Naive thymus-derived CD8-positive, alpha-beta T cell (primary cell): ENCODE data around the gene EDARADD. TPM values are rescaled to one million over a fixed set of nuclear protein-coding genes. Genes with fewer than 3 reads are reported as not detected.
"Not testable (repeated sequence)": the region's sequence is repeated elsewhere in the genome, so short reads cannot be mapped to it uniquely, and the experiment has no call there.

Experiments used
- ATAC-seq, 2 donors: fragments of 150-1000 bp; cut with Tn5 transposase in 1 of 2; sonication (Bioruptor Pico), chemical (Tn5 transposase) in 1 of 2; 1 replicate in 1 of 2; 2 replicates in 1 of 2; pipeline ENCODE4 v1.10.0; 2021; ENCODE audit warnings: mild to moderate bottlenecking in 2 of 2, moderate library complexity in 2 of 2
- POLR2A ChIA-PET: fragments of 350-600 bp; sonication (Branson Sonifier 250); formaldehyde crosslinking; loops from one replicate; lab custom pipeline; 2021; ENCODE audit warnings: antibody characterized with exemption; lab: Charles Lee
- DNase-seq, 10 donors: peaks; one replicate each; pipeline versions ENCODE4 v3.0.0 to v3.0.0-alpha.2; 2020 to 2022
- H3K27ac Mint-ChIP-seq, 10 donors: one replicate each; pipeline ENCODE4 v1.8.0; 2020 to 2022; ENCODE audit warnings: mild to moderate bottlenecking in 10 of 10, mixed read lengths in 10 of 10, moderate library complexity in 4 of 10, inconsistent platforms in 1 of 10
- H3K27me3 Mint-ChIP-seq, 5 donors: one replicate each; pipeline ENCODE4 v1.8.0; 2021 to 2022; ENCODE audit warnings: mixed read lengths in 5 of 5
- H3K36me3 Mint-ChIP-seq, 3 donors: one replicate each; pipeline ENCODE4 v1.8.0; 2020 to 2022; ENCODE audit warnings: mixed read lengths in 3 of 3, mild to moderate bottlenecking in 2 of 3, inconsistent platforms in 1 of 3
- H3K4me1 Mint-ChIP-seq, 4 donors: one replicate each; pipeline ENCODE4 v1.8.0; 2021 to 2022; ENCODE audit warnings: mixed read lengths in 4 of 4
- H3K4me3 Mint-ChIP-seq, 10 donors: one replicate each; pipeline ENCODE4 v1.8.0; 2020 to 2022; ENCODE audit warnings: mild to moderate bottlenecking in 10 of 10, mixed read lengths in 10 of 10, moderate library complexity in 6 of 10, inconsistent platforms in 1 of 10
- H3K9me3 Mint-ChIP-seq, 9 donors: one replicate each; pipeline ENCODE4 v1.8.0; 2020 to 2022; ENCODE audit warnings: mixed read lengths in 9 of 9, mild to moderate bottlenecking in 3 of 9, inconsistent platforms in 1 of 9, moderate library complexity in 1 of 9
- polyA plus RNA-seq, 3 donors: library from polyadenylated mRNA; unstranded; fragments of 300-500 nt; fragmentation: Illumina TruSeq; gene quantifications; one replicate each; pipeline ENCODE4 v1.2.3, GENCODE V29; 2021
- total RNA-seq, 8 experiments: library from RNA in 2 of 8; stranded (reverse) in 2 of 8; gene quantifications; one replicate each; pipeline ENCODE4 v1.2.3 and lab custom pipeline; 2021 to 2026

The EDARADD gene
- total and polyA plus RNA-seq, 5 experiments from 2014 or later = 0.20 to 2.5 (median 0.38) TPM

DNA sequence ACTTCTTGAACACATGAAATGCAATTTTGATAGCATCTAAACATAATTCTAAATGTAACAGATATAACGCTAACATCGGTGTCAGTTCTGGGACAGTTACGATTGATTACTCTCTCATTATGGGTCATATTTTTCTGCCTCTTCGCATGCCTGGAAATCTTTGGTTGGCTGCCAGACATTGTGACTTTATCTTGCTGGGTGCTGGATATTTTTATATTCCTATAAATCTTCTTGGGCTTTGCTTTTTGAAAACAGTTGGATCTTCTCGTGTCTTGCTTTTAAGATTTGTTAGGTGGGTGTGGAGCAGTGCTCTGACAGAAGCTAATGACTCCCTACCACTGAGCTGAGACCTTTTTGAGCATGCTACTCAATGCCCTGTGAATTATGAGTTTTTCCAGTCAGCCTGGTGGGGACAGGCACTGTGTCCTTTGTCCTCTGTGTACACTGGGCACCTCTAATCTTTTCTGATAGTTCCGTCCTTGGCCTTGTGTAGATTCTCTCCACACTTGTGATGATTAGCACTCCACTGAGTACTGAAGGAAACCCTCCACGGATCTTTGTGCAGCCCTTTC, 28.0 kb upstream of the EDARADD start:
- no peak overlapping the region for H3K27ac Mint-ChIP-seq
- ATAC-seq (no peak), DNase-seq (no peak)
- peaks cover 0 to 5% (median 2%) of the 10 kb centered on the region in 3 donors for H3K36me3 Mint-ChIP-seq
- POLR2A ChIA-PET = no interaction called here
- no peak overlapping the region for H3K4me3 Mint-ChIP-seq
- peaks cover 0 to 4% (median 0%) of the 10 kb centered on the region in 9 donors for H3K9me3 Mint-ChIP-seq
- no peaks in the 10 kb centered on the region for H3K4me1 Mint-ChIP-seq
- peaks cover 0 to 8% (median 4%) of the 10 kb centered on the region in 5 donors for H3K27me3 Mint-ChIP-seq

DNA sequence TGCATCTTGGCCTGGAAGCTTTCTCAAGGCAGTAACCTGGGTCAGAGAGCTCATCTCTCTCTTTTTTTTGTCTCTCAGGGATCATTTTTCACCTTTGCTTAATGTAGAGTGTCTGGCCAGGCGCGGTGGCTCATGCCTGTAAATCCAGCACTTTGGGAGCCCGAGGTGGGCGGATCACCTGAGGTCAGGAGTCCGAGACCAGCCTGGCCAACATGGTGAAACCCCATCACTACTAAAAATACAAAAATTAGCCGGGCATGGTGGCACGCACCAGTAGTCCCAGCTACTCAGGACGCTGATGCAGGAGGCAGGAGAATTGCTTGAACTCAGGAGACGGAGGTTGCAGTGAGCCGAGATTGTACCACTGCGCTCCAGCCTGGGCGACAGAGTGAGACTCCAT, 27.4 kb upstream of the EDARADD start:
- H3K4me3 Mint-ChIP-seq, POLR2A ChIA-PET: not testable (repeated sequence)

DNA sequence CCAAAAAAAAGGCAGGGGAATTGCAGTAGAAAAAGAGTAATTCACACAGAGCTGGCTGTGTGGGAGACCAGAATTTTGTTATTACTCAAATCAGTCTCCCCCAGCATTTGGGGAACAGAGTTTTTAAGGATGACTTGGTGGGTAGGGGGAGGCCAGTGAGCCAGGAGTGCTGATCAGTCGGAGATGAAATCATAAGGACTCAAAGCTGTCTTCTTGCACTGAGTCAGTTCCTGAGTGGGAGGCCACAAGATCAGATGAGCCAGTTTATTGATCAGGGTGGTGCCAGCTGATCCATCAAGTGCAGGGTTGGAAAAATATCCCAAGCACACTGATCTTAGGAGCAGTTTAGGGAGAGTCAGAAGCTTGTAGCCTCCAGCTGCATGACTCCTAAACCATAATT, 23.7 kb upstream of the EDARADD start:
- Mint-ChIP-seq H3K36me3 (peaks cover 0 to 5% (median 2%) of the 10 kb centered on the region in 3 donors), H3K9me3 (peaks cover 0 to 4% (median 0%) of the 10 kb centered on the region in 9 donors), H3K27me3 (peaks cover 0 to 6% (median 4%) of the 10 kb centered on the region in 5 donors), H3K27ac (no peak overlapping the region), H3K4me3 (no peak overlapping the region), H3K4me1 (peaks cover 0 to 5% (median 0%) of the 10 kb centered on the region in 4 donors)
- POLR2A ChIA-PET = no interaction called here
- DNase-seq (no peak), ATAC-seq (no peak)

More for the DNA sequence above, 27.4 kb upstream of the EDARADD start:
- DNase-seq, ATAC-seq, H3K27ac Mint-ChIP-seq, H3K27me3 Mint-ChIP-seq, H3K36me3 Mint-ChIP-seq, H3K4me1 Mint-ChIP-seq, H3K9me3 Mint-ChIP-seq: not testable (repeated sequence)

DNA sequence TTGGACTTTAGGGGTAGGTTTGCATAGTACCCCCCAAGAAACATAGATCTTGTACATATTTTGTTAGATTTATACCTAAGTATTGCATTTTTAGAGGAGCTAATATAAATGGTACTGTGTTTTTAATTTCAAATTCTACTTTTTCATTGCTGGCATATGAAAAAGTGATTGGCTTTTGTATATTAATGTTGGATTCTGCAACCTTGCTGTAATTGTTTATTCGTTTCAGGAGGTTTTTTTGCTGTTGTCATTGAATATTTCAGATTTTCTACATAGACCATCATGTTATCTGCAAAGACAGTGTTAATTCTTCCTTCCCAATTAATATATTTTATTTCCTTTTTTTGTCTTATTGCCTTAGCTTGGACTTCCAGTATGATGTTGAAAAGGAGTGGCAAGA, 23.0 kb upstream of the EDARADD start:
- Mint-ChIP-seq H3K4me1 (peaks cover 0 to 5% (median 0%) of the 10 kb centered on the region in 4 donors), H3K27ac (no peak overlapping the region), H3K4me3 (no peak overlapping the region), H3K36me3 (peaks cover 0 to 5% (median 2%) of the 10 kb centered on the region in 3 donors), H3K9me3 (peaks cover 0 to 4% (median 0%) of the 10 kb centered on the region in 9 donors), H3K27me3 (peaks cover 1 to 6% (median 2%) of the 10 kb centered on the region in 5 donors)
- no peak for ATAC-seq
- DNase-seq = no peak
- POLR2A ChIA-PET = no interaction called here

DNA sequence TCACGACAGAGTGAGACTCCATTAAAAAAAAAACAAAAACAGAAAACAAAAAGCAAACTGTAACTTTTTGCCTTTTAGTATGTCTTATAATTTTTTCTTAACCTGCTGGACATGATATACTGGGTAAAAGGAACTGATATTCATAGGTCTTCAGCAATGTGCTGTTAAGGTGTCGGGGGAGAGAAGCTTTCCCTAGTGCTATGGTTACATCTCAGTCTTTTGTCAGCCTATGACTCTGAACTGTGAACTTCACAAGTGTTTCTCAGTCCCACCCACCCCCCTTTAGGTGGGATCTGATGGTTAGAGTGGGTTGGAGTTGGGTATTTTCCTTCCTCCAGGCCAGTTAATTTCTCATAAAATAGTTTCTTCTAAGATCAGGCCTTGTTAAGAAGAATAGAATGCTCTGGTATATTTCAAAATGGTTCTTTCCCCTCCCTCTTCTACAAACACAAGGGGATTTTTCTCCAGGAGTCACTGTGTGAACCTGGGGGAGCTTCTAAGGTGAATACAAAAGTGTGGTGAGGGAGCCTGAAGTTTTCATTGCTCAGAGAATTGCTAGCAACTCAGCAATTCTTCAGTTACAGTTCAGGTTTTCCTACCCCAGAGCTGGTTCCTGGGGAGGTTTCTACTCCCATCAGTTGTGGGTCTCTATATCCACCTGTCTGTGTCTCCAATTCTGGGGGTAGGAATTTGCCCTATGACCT, 16.1 kb upstream of the EDARADD start:
- ATAC-seq = no peak
- peaks cover 0 to 5% (median 0%) of the 10 kb centered on the region in 4 donors for H3K4me1 Mint-ChIP-seq
- peaks cover 0 to 15% (median 0%) of the 10 kb centered on the region in 3 donors for H3K36me3 Mint-ChIP-seq
- H3K9me3 Mint-ChIP-seq = peaks cover 0 to 24% (median 17%) of the 10 kb centered on the region in 9 donors
- no peak overlapping the region for H3K4me3 Mint-ChIP-seq
- POLR2A ChIA-PET = no interaction called here
- H3K27me3 Mint-ChIP-seq = peaks cover 2 to 9% (median 7%) of the 10 kb centered on the region in 5 donors
- DNase-seq = no peak
- H3K27ac Mint-ChIP-seq = no peak overlapping the region

DNA sequence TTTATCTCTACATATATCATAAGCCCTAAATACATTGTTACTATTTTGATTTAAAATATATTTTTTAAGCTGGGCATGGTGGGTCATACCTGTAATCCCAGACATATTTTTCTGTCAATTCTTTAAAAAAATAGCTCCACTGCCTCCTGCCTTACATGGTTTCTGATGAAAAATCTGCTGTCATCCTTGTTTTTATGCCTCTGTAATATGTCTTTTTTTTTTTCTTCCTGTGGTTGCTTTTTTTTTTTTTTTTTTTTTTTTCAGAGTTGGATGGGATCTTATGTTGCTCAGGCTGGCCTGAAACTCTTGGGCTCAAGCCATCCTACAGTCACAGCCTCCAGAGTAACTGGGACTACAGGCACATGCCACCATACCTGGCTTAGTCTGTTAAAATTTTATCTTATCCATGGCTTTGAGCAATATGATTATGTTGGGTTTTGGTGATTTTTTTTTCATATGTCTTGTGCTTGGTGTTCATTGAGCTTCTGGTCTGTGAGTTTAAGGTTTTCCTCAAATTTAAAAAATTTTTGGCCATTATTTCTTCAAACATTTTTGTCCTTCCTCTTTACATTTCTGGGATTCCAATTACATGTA, 12.4 kb upstream of the EDARADD start:
- no peak overlapping the region for H3K27ac Mint-ChIP-seq
- H3K36me3 Mint-ChIP-seq = peaks cover 0 to 15% (median 0%) of the 10 kb centered on the region in 3 donors
- peaks cover 0 to 3% (median 1%) of the 10 kb centered on the region in 5 donors for H3K27me3 Mint-ChIP-seq
- H3K4me3 Mint-ChIP-seq = no peak overlapping the region
- peaks cover 0 to 25% (median 14%) of the 10 kb centered on the region in 9 donors for H3K9me3 Mint-ChIP-seq
- ATAC-seq (no peak), DNase-seq (no peak)
- POLR2A ChIA-PET = no interaction called here
- H3K4me1 Mint-ChIP-seq = no peaks in the 10 kb centered on the region

DNA sequence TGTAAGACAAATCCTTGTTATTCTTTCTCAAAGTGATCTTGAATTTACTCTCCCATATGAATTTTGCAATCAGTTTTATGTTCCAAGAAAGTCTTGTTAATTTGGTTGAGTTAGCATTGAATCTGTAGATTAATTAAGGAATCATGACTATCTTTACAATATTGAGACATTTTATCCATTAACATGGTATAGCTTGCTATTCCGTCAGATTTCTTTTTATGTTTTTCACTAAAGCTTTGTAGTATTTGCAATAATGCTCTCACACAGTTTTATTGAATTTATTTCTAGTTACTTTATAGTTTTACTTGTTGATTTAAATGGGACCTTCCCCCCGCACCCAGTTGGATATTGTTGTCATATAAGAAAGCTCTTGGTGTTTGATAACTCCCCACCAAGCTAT, 5.8 kb upstream of the EDARADD start:
- H3K27me3 Mint-ChIP-seq = peaks cover 10 to 18% (median 11%) of the 10 kb centered on the region in 5 donors
- no peak for ATAC-seq
- DNase-seq = no peak

DNA sequence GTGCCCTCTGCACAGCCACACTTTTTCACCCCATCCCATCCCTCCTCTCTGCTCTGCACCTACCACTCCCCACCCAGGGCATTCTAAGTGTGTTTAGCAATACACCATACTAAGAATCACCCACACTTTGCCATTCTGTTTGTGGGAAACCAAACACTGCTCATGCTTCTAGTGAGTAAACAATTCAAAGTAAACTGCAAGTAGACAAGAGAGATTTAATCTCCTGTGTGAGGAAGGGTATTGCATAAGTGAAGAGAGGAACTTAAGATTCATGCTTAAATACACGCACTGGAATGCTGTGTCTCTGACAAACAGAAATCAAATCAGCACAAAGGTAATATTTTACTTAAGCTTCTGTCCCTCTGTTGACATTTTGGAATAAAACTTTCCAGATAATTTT, 4.8 kb upstream of the EDARADD start:
- POLR2A ChIA-PET = no interaction called here
- Mint-ChIP-seq H3K9me3 (peaks cover 0 to 2% (median 0%) of the 10 kb centered on the region in 9 donors), H3K27me3 (peaks cover 15 to 25% (median 17%) of the 10 kb centered on the region in 5 donors), H3K36me3 (no peaks in the 10 kb centered on the region), H3K4me3 (no peak overlapping the region), H3K27ac (no peak overlapping the region), H3K4me1 (peaks cover 0 to 8% (median 4%) of the 10 kb centered on the region in 4 donors)
- no peak for DNase-seq
- ATAC-seq = no peak

More for the DNA sequence above, 5.8 kb upstream of the EDARADD start:
- no peak overlapping the region for H3K27ac Mint-ChIP-seq
- H3K4me3 Mint-ChIP-seq = no peak overlapping the region
- H3K9me3 Mint-ChIP-seq = peaks cover 0 to 2% (median 0%) of the 10 kb centered on the region in 9 donors
- no peaks in the 10 kb centered on the region for H3K4me1 Mint-ChIP-seq
- no peaks in the 10 kb centered on the region for H3K36me3 Mint-ChIP-seq
- POLR2A ChIA-PET = no interaction called here

DNA sequence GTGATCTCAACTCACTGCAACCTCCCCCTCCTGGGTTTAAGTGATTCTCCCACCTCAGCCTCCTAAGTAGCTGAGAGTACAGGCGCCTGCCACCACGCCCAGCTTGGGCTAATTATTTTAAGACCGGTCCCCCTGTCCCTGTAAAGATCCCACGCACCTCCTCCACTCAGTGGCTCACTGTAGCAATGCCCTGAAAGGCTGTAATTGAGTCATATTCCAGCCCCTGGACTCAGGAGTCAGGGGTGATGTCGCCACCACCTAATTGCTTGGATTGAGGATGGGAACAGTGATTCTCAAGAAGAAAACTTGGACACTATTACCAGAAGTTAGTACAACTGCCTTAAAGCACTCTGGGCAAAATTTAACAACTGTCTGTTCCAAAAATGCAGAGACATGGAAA, 3.1 kb upstream of the EDARADD start:
- peaks cover 22 to 32% (median 25%) of the 10 kb centered on the region in 5 donors for H3K27me3 Mint-ChIP-seq
- ATAC-seq (no peak), DNase-seq (no peak)
- no peak overlapping the region for H3K4me3 Mint-ChIP-seq
- H3K9me3 Mint-ChIP-seq = peaks cover 0 to 2% (median 0%) of the 10 kb centered on the region in 9 donors
- peaks cover 2 to 19% (median 12%) of the 10 kb centered on the region in 4 donors for H3K4me1 Mint-ChIP-seq
- H3K36me3 Mint-ChIP-seq = peaks cover 0 to 1% (median 0%) of the 10 kb centered on the region in 3 donors
- POLR2A ChIA-PET = no interaction called here
- no peak overlapping the region for H3K27ac Mint-ChIP-seq

DNA sequence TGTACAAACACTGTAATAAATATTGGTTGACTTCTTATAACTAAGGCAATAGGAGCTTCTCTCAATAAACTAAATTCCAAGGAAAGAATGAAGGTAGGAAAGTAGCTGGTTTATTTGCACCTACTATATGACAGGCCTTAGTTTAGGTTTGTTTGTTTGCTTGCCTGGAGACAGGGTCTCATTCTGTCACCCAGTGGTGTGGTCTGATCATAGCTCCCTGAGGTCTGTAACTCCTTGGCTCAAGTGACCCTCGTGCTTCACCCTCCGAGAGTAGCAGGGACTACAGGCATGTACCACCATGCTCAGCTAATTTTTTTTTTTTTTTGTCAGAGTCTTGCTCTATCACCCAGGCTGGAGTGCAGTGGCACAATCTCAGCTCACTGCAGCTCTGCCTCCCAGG, 1.9 kb upstream of the EDARADD start:
- no peak for ATAC-seq
- H3K27me3 Mint-ChIP-seq = peaks cover 26 to 44% (median 35%) of the 10 kb centered on the region in 5 donors

DNA sequence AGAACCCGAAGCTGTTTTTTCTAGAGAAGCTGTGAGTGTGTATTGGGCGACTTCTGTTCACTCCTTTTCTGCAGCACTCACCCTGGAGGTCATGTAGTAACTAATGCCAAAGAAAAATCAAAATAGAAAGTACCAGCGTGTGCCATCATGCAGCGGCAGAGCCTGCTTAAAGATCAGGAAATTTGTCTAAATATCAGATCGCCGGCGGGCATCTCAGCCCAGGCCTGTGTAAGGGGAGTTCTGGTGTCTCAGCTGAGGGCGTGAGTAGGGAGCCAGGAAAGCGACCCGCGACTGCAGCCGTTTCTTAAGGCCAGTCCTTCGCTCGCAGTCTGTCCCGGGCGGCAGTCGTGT, 768 bp downstream of the EDARADD start:
- POLR2A ChIA-PET = no interaction called here
- ATAC-seq = peak; percentile 25 to 37

More for the DNA sequence above, 1.9 kb upstream of the EDARADD start:
- no peak for DNase-seq
- Mint-ChIP-seq H3K9me3 (peaks cover 0 to 2% (median 0%) of the 10 kb centered on the region in 9 donors), H3K4me3 (no peak overlapping the region), H3K36me3 (peaks cover 0 to 5% (median 0%) of the 10 kb centered on the region in 3 donors), H3K27ac (no peak overlapping the region), H3K4me1 (peaks cover 6 to 24% (median 18%) of the 10 kb centered on the region in 4 donors)
- POLR2A ChIA-PET = no interaction called here

DNA sequence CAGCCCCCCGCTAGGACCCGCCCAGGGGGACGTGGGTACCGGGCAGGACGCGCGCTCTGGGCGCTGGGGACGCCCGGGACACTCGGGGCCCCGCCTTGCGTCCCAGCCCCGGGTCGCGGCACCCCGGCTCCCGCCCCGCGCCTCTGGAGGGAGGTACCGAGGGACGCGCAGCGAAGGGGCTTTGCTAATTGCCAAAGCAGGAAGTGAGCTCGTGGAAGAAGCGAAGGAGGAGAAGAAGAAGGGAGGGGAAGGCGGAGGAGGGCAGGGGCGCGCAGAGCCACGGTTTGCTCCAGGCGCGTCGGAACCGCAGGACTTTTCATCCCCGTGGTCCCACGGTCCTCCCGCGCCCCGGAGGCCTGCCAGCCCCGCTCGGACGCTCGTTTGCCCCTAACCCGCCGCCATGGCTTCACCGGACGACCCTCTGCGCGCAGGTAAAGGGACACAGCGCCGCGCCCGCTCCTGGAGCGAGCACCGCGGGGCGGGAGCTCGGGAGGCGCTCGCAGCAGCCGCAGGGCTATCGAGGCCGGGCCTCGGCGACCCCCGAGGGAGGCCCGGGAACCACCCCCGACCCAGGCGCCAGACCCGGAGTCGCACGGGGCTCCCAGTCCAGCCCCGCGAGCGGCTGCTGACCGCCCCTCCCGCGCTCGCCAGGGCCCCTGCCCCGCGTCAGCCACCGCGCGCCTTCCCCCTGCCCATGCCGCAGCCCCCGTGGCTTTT, 1.3 kb downstream of the EDARADD start:
- H3K27me3 Mint-ChIP-seq = peaks cover 20 to 69% (median 53%) of the 10 kb centered on the region in 5 donors
- H3K4me1 Mint-ChIP-seq = peaks cover 6 to 25% (median 18%) of the 10 kb centered on the region in 4 donors
- peak overlapping the region; percentile 81 to 96 (median 86) for H3K4me3 Mint-ChIP-seq
- DNase-seq (peak in 3 of 10 donors; percentile 14 to 23 (median 21)), ATAC-seq (peak; percentile 62 to 78)
- POLR2A ChIA-PET = no interaction called here
- H3K36me3 Mint-ChIP-seq = peaks cover 0 to 5% (median 0%) of the 10 kb centered on the region in 3 donors
- peaks cover 0 to 2% (median 0%) of the 10 kb centered on the region in 9 donors for H3K9me3 Mint-ChIP-seq
- peak overlapping the region in 2 of 10 donors; percentile 42 to 74 for H3K27ac Mint-ChIP-seq

More for the DNA sequence above, 768 bp downstream of the EDARADD start:
- Mint-ChIP-seq H3K27me3 (peaks cover 20 to 67% (median 49%) of the 10 kb centered on the region in 5 donors), H3K27ac (peak overlapping the region in 7 of 10 donors; percentile 5 to 90 (median 25)), H3K4me3 (peak overlapping the region; percentile 80 to 96 (median 86)), H3K36me3 (peaks cover 0 to 5% (median 0%) of the 10 kb centered on the region in 3 donors), H3K9me3 (peaks cover 0 to 2% (median 0%) of the 10 kb centered on the region in 9 donors), H3K4me1 (peaks cover 6 to 24% (median 18%) of the 10 kb centered on the region in 4 donors)
- DNase-seq = peak in 1 of 10 donors; percentile 3
